K562 (cell line): Measurements from ENCODE around the gene LILRA6. TPM values are rescaled to one million over a fixed set of nuclear protein-coding genes. Genes with fewer than 3 reads are reported as not detected.
A peak's percentile ranks its signal among the peaks of the same experiment; 100 is the strongest.

ENCODE experiments used
- ATAC-seq: fragments of 200-7000 bp; cut with Tn5 transposase; 3 replicates; pipeline ENCODE4 v1.9.1; 2020; ENCODE audit warnings: moderate library complexity
- BruUV-seq: library from RNA; stranded (reverse); fragments of 400-500 nt; replicated peaks from 2 replicates; lab custom pipeline; 2021; lab: Mats Ljungman, UMichigan
- CTCF ChIA-PET: fragments of 300-600 bp; formaldehyde crosslinking; extraction: SDS; loops from one replicate; lab custom pipeline; 2021; ENCODE audit warnings: low intra/inter-chr PET ratio; lab: Yijun Ruan, JAX
- POLR2A ChIA-PET: fragments of 300-600, 350-650 bp; sonication (Branson Sonifier 250); formaldehyde crosslinking; extraction: SDS; loops from one replicate; lab custom pipeline; 2021; ENCODE audit warnings: antibody characterized with exemption, inconsistent platforms; lab: Yijun Ruan, JAX
- DNase-seq, 4 experiments: peaks; one replicate each; pipeline versions ENCODE4 v3.0.0 to v3.0.0-alpha.2; 2011 to 2018; ENCODE audit warnings: low spot score in 3 of 4, mixed read lengths in 3 of 4; ENCODE audit errors: extremely low read depth in 1 of 4
- FAIRE-seq: peaks from 2 replicates; lab custom pipeline; 2011; peaks lifted over from hg19 to GRCh38; lab: Jason Lieb, UNC
- H2AFZ ChIP-seq: 2 replicates; pipeline ENCODE4 v1.6.0; 2011; ENCODE audit warnings: low read depth, low read length, control low read depth, inconsistent platforms
- H3K27ac ChIP-seq: fragments of 200-600 bp; 3 replicates; pipeline ENCODE4 v1.8.0; 2011; ENCODE audit warnings: low read depth, mild to moderate bottlenecking, control low read depth, inconsistent platforms, low read length, moderate library complexity, mixed read lengths; ENCODE audit errors: extremely low read depth
- H3K27me3 ChIP-seq, 2 experiments: fragments of 300-600 bp in 1 of 2; 2 replicates in 1 of 2; 3 replicates in 1 of 2; pipeline versions ENCODE4 v1.6.0 to v1.8.0; 2011; ENCODE audit warnings: inconsistent platforms in 2 of 2, low read length in 2 of 2, mild to moderate bottlenecking in 1 of 2, mixed read lengths in 1 of 2, moderate library complexity in 1 of 2; ENCODE audit not compliant: control insufficient read depth in 2 of 2, insufficient read depth in 2 of 2
- H3K36me3 ChIP-seq: fragments of 300-600 bp; 3 replicates; pipeline ENCODE4 v1.8.0; 2011; ENCODE audit warnings: mild to moderate bottlenecking, low read length, inconsistent platforms; ENCODE audit not compliant: control insufficient read depth, insufficient read depth
- H3K4me1 ChIP-seq, 2 experiments: fragments of 200-600 bp in 1 of 2; replicated peaks in 1 of 2; 2 replicates in 1 of 2; 3 replicates in 1 of 2; pipeline versions ENCODE4 v1.5.1 to v1.8.0; 2011; ENCODE audit warnings: inconsistent platforms in 2 of 2, low read length in 2 of 2, mild to moderate bottlenecking in 1 of 2, mixed read lengths in 1 of 2, moderate library complexity in 1 of 2; ENCODE audit not compliant: control insufficient read depth in 2 of 2, insufficient read depth in 2 of 2
- H3K4me2 ChIP-seq: 2 replicates; pipeline ENCODE4 v1.6.1; 2011; ENCODE audit warnings: low read length, control low read depth, inconsistent platforms, mixed read lengths; ENCODE audit not compliant: insufficient read depth
- H3K4me3 ChIP-seq: fragments of 200-600 bp; sonication (generic), shearing (Covaris generic); 2 replicates; pipeline ENCODE4 v1.5.1; 2016; ENCODE audit warnings: control low read depth, inconsistent platforms
- H3K79me2 ChIP-seq: fragments of 200-600 bp; 3 replicates; pipeline ENCODE4 v1.8.0; 2011; ENCODE audit warnings: low read length, inconsistent platforms; ENCODE audit not compliant: control insufficient read depth, insufficient read depth
- H3K9ac ChIP-seq, 2 experiments: 2 replicates each; pipeline versions ENCODE4 v1.6.0 to v1.6.1; 2011; ENCODE audit warnings: low read depth in 2 of 2, low read length in 2 of 2, control low read depth in 1 of 2, inconsistent platforms in 1 of 2, mild to moderate bottlenecking in 1 of 2, mixed read lengths in 1 of 2; ENCODE audit not compliant: insufficient read depth in 1 of 2
- H3K9me1 ChIP-seq: one replicate; pipeline ENCODE4 v1.6.0; 2011; ENCODE audit warnings: inconsistent platforms, mild to moderate bottlenecking, low read length, moderate library complexity; ENCODE audit not compliant: control insufficient read depth, insufficient read depth
- H3K9me3 ChIP-seq: replicated peaks from 2 replicates; pipeline ENCODE4 v1.5.1; 2011; ENCODE audit warnings: low read depth, low read length, inconsistent platforms; ENCODE audit not compliant: control insufficient read depth, insufficient read depth
- H4K20me1 ChIP-seq: replicated peaks from 2 replicates; pipeline ENCODE4 v1.6.1; 2011; ENCODE audit warnings: low read length, inconsistent platforms, mixed read lengths; ENCODE audit not compliant: control insufficient read depth, insufficient read depth
- CHCHD3 ChIP-seq: fragments of 250-450 bp; sonication (Bioruptor Pico); IDR thresholded peaks from 2 replicates; pipeline ENCODE4 v2.1.2; 2022; ENCODE audit warnings: mild to moderate bottlenecking
- CTBP1 ChIP-seq: fragments of 450-650 bp; IDR thresholded peaks from 2 replicates; pipeline ENCODE4 v1.6.1; 2016; ENCODE audit warnings: borderline replicate concordance
- EHMT2 ChIP-seq: fragments of 450-650 bp; IDR thresholded peaks from 2 replicates; pipeline ENCODE4 v1.6.1; 2018; ENCODE audit warnings: antibody characterized with exemption
- HNRNPH1 ChIP-seq: fragments of 200-400 bp; formaldehyde crosslinking; optimal IDR thresholded peaks from 2 replicates; pipeline ENCODE3; 2017; ENCODE audit warnings: low read depth, mild to moderate bottlenecking, low read length, moderate library complexity
- KHSRP ChIP-seq: fragments of 450-650 bp; IDR thresholded peaks from 2 replicates; pipeline ENCODE4 v1.6.1; 2017
- NR2C1 ChIP-seq, 2 experiments: fragments of 450-650 bp; IDR thresholded peaks; 2 replicates each; pipeline ENCODE4 v1.6.1; 2017; ENCODE audit warnings: mild to moderate bottlenecking in 2 of 2, antibody characterized with exemption in 1 of 2, inconsistent platforms in 1 of 2, missing compliant biosample characterization in 1 of 2, missing genetic modification characterization in 1 of 2
- NR2C2 ChIP-seq, 2 experiments: fragments of 200-800 bp in 1 of 2; sonication (Bioruptor generic) in 1 of 2; sonication (generic) in 1 of 2; formaldehyde crosslinking in 1 of 2; IDR thresholded peaks; 2 replicates each; pipeline versions ENCODE4 v1.6.1 to v1.8.0; 2016 to 2022; ENCODE audit warnings: mild to moderate bottlenecking in 1 of 2, missing compliant biosample characterization in 1 of 2, missing genetic modification characterization in 1 of 2, missing genetic modification reagents in 1 of 2
- ZNF224 ChIP-seq: sonication (generic); formaldehyde crosslinking; IDR thresholded peaks from 2 replicates; pipeline ENCODE4 v1.8.0; 2022; ENCODE audit warnings: mild to moderate bottlenecking, missing genetic modification reagents
- ZNF347 ChIP-seq: fragments of 450-650 bp; formaldehyde crosslinking; IDR thresholded peaks from 2 replicates; pipeline ENCODE4 v1.4.0; 2020; ENCODE audit warnings: low read depth, mild to moderate bottlenecking, moderate library complexity
- WGBS: fragments of 100-300 bp; shearing (Covaris generic); methylation state at CpG from one replicate; pipeline ENCODE4 v1.1.6; 2016; ENCODE audit warnings: low coverage, mixed read lengths; ENCODE audit not compliant: insufficient coverage; ENCODE audit errors: missing lambda C conversion rate; 5-methylcytosine and 5-hydroxymethylcytosine counted together
- in situ Hi-C: fragments of 300-500 bp; cut with MboI; formaldehyde crosslinking; loops from 4 replicates; pipeline ENCODE4 v1.15.0; 2018; ENCODE audit warnings: inconsistent platforms, mixed read lengths
- intact Hi-C: fragments of 100-400 bp; cut with micrococcal nuclease; formaldehyde crosslinking; loops from 2 replicates; pipeline ENCODE4 v1.14.2; 2022
- polyA plus RNA-seq, 8 experiments: library from polyadenylated mRNA; depleted of rRNA in 4 of 8; stranded (reverse) in 5 of 8; unstranded in 3 of 8; fragments of >200 nt; fragmentation: Nextera tagmentation in 2 of 8; fragmentation: Illumina TruSeq in 1 of 8; extraction: Ambion mirVana in 2 of 8; extraction: Trizol in 1 of 8; gene quantifications; 2 replicates each; pipeline versions ENCODE4 v1.2.1 to v1.2.3, GENCODE V29; 2011 to 2014; ENCODE audit warnings: inconsistent platforms in 1 of 8, missing spikeins in 1 of 8
- total RNA-seq, 7 experiments: library from RNA; depleted of rRNA in 6 of 7; stranded (reverse); fragments of >200 nt in 6 of 7; fragmentation: Illumina TruSeq in 2 of 7; extraction: Trizol in 2 of 7; gene quantifications; 2 replicates each; pipeline versions ENCODE4 v1.2.1 to v1.2.3, GENCODE V29; 2011 to 2021; ENCODE audit warnings: low replicate concordance in 1 of 7
- TF ChIP-seq, protein P1 (sequence below), 2 experiments: IDR thresholded peaks; 2 replicates each; pipeline ENCODE4 v1.6.1; 2011; ENCODE audit warnings: borderline replicate concordance in 1 of 2, control low read depth in 1 of 2, low read depth in 1 of 2, low read length in 1 of 2, mild to moderate bottlenecking in 1 of 2, mixed read lengths in 1 of 2, moderate library complexity in 1 of 2; ENCODE audit not compliant: insufficient read depth in 1 of 2, insufficient read length in 1 of 2, poor library complexity in 1 of 2, severe bottlenecking in 1 of 2; ENCODE audit errors: extremely low read depth in 1 of 2
- TF ChIP-seq, protein P2 (sequence below): sonication (generic); formaldehyde crosslinking; IDR thresholded peaks from 2 replicates; pipeline ENCODE4 v1.8.0; 2022; ENCODE audit warnings: missing genetic modification reagents, mild to moderate bottlenecking, moderate library complexity, borderline replicate concordance

The LILRA6 gene
- total and polyA plus RNA-seq, 9 of the 15 experiments (the other 6 are each of a cell fraction or from before 2014, with no cell fraction given), result 0.03 TPM; not detected in 8

DNA sequence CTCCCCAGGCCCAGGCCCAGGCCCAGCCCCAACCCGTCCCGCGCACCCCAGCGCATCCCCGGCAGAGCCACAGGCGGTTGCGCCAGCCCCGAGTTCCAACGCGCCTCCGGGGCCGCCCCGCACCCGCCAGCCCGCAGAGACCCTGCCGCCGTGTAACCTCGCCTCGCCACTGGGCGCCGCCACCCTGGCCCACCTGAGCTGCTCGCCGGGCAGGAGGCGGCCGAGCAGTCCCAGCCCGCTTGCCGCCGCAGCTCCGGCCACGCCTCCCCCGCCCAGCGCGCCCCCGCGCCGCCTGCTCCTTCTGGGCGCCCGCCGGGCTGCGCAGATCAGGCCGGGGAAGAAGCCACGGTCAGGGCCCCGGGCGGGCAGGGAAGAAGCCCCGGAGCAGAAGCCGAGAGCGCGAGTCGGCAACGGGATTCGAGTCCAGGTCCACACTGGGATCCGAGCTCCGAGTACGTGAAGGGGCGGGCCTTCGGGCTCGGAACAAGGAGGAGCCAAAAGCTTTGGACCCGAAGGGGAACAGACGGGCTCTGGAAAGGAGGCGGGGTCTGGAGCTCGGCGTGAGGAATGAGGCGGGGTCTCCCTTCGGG lies 53.4 kb downstream of the LILRA6 start, which contains the start of gene MBOAT7:
Gene MBOAT7 (minus strand): TSS at position 436 of the 590 bp plus-strand sequence. CDS start 1,072 bp downstream, outside the sequence.
- DNase-seq (peak in 2 of 4 experiments; percentile 74 to 76), ATAC-seq (peak; percentile 52), FAIRE-seq (no peak)
- peaks cover 49% of the 10 kb centered on the region for H3K36me3 ChIP-seq
- H3K4me2 ChIP-seq, result peak within 1 kb of the TSS; percentile 93
- H3K9ac ChIP-seq, result peak within 1 kb of the TSS; percentile 98 to 99
- peaks cover 27 to 50% of the 10 kb centered on the region in 2 experiments for H3K4me1 ChIP-seq
- H2AFZ ChIP-seq, result peak within 1 kb of the TSS; percentile 98
- H4K20me1 ChIP-seq, result no peaks in the 10 kb centered on the region
- intact Hi-C loops, result loop anchor here (2.0 to 5.0 kb wide), 2 partner anchors 20 to 43 kb away; no protein-coding TSS in a partner anchor
- 2% methylated on average over 25 of the region's 64 CpGs for WGBS
- no peaks in the 10 kb centered on the region for H3K9me3 ChIP-seq
- BruUV-seq, result no TSS peak
- H3K4me3 ChIP-seq, result peak within 1 kb of the TSS; percentile 96
- ChIA-PET CTCF (no interaction called here), POLR2A (interaction anchor here (0.8 to 7.0 kb wide), 13 partner anchors 9 to 52 kb away, joined by 4 to 206 read pairs (median 6); partner anchors contain the start of genes CNOT3, LENG1, RPS9 and TMC4)
- in situ Hi-C loops, result no loop called here
- peak within 1 kb of the TSS; percentile 100 for H3K27ac ChIP-seq
- peaks cover 5% of the 10 kb centered on the region for H3K9me1 ChIP-seq
- peaks cover 56% of the 10 kb centered on the region for H3K79me2 ChIP-seq
- no peaks in the 10 kb centered on the region for H3K27me3 ChIP-seq
- TF ChIP-seq ZNF224 (CRISPR knock-in tag) (no peak), ZNF347 (CRISPR knock-in tag) (no peak), KHSRP (no peak), CTBP1 (peak; percentile 95), HNRNPH1 (no peak), EHMT2 (no peak), NR2C1 (IDR thresholded peaks at IDR 0.05) (no peak), NR2C1 (tag; IDR thresholded peaks at IDR 0.05) (no peak), CHCHD3 (no peak), NR2C2 (CRISPR knock-in tag; IDR thresholded peaks at IDR 0.05) (no peak; the same call in 1 of the 2 replicates), NR2C2 (tag; IDR thresholded peaks at IDR 0.05) (no peak)
- TF ChIP-seq, protein P1, sequence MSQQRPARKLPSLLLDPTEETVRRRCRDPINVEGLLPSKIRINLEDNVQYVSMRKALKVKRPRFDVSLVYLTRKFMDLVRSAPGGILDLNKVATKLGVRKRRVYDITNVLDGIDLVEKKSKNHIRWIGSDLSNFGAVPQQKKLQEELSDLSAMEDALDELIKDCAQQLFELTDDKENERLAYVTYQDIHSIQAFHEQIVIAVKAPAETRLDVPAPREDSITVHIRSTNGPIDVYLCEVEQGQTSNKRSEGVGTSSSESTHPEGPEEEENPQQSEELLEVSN (IDR thresholded peaks at IDR 0.05; ENCODE audit: borderline replicate concordance in 1 of 2, extremely low read depth in 1 of 2, insufficient read depth in 1 of 2, insufficient read length in 1 of 2, low read depth in 1 of 2, low read length in 1 of 2, poor library complexity in 1 of 2, severe bottlenecking in 1 of 2), result peak in 1 of 2 experiments; percentile 83
- TF ChIP-seq, protein P2, sequence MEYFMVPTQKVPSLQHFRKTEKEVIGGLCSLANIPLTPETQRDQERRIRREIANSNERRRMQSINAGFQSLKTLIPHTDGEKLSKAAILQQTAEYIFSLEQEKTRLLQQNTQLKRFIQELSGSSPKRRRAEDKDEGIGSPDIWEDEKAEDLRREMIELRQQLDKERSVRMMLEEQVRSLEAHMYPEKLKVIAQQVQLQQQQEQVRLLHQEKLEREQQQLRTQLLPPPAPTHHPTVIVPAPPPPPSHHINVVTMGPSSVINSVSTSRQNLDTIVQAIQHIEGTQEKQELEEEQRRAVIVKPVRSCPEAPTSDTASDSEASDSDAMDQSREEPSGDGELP (CRISPR knock-in tag), result no peak; the same call in 1 of the 2 replicates
